GM19240 (cell line): ENCODE measurements around the gene TOMM40.
"Not testable (repeated sequence)": the region's sequence is repeated elsewhere in the genome, so short reads cannot be mapped to it uniquely, and the experiment has no call there.

Source experiments
- DNase-seq: peaks from one replicate; pipeline ENCODE4 v3.0.0; 2011; ENCODE audit warnings: low spot score; ENCODE audit not compliant: insufficient read length

Gene TOMM40

GRCh38 chr19:44926245-44927077, 35.4 kb downstream of the TOMM40 start:
- DNase-seq, result not testable (repeated sequence)

GRCh38 chr19:44927746-44928145, 36.7 kb downstream of the TOMM40 start:
- no peak for DNase-seq

DNA sequence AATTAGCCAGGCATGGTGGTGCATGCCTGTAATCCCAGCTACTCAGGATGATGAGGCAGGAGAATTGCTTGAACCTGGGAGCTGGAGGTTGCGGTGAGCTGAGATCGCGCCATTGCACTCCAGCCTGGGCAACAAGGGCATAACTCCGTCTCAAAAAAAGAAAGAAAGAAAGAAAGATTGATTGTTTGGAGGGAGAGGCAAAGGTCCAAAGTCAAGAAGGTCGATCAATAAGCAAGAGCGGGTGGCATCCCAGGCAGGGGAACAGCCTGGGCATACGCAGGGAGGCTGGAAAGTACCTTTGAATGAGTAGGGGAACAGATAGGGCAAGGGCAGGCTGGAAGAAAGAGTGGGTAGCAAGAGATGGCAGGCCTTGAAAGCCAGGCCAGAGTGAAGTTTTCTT, 39.0 kb downstream of the TOMM40 start:
- DNase-seq, result no peak

- no peak for DNase-seq
Observed at GRCh38 chr19:44931541-44931940, 40.5 kb downstream of the TOMM40 start.

DNA sequence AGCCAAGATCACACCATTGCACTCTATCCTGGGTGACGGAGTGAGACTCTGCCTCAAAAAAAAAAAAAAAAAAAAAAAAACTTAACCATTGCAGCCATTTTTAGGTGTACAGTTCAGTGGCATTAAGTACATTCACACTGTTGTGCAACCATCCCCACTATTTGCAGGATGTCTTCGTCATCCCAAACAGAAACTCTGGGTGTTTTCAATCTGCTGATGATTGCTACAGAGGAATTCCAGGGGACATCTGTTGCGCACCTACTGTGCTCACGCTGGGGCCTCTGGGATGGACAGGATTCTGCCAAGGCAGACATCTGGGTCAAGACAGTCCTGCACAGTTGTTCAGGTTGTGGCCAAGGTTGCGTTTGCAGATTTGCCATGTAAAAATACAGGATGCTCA, 48.6 kb downstream of the TOMM40 start:
- DNase-seq, result no peak

- no peak for DNase-seq
Observed at GRCh38 chr19:44942067-44942571, 51.1 kb downstream of the TOMM40 start, which contains the start of gene APOC4. Gene APOC4 (plus strand): TSS chr19:44942237. CDS start chr19:44942278, 41 bp downstream.

GRCh38 chr19:44943801-44944249, 52.8 kb downstream of the TOMM40 start:
- DNase-seq, result peak; percentile 75

- no peak for DNase-seq
Observed at GRCh38 chr19:44947041-44947581, 56.1 kb downstream of the TOMM40 start.

GRCh38 chr19:44948237-44948636, 57.2 kb downstream of the TOMM40 start:
- no peak for DNase-seq

DNA sequence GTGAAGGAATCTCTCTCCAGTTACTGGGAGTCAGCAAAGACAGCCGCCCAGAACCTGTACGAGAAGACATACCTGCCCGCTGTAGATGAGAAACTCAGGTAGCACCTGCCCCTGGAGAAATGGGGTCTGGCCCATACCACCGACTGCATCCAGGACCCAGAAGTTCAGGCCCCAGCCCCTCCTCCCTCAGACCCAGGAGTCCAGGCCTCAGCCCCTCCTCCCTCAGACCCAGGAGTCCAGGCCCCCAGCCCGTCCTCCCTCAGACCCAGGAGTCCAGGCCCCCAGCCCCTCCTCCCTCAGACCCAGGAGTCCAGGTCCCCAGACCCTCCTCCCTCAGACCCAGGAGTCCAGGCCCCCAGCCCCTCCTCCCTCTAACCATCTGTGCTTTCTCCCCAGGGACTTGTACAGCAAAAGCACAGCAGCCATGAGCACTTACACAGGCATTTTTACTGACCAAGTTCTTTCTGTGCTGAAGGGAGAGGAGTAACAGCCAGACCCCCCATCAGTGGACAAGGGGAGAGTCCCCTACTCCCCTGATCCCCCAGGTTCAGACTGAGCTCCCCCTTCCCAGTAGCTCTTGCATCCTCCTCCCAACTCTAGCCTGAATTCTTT, 57.8 kb downstream of the TOMM40 start:
- DNase-seq, result no peak

DNA sequence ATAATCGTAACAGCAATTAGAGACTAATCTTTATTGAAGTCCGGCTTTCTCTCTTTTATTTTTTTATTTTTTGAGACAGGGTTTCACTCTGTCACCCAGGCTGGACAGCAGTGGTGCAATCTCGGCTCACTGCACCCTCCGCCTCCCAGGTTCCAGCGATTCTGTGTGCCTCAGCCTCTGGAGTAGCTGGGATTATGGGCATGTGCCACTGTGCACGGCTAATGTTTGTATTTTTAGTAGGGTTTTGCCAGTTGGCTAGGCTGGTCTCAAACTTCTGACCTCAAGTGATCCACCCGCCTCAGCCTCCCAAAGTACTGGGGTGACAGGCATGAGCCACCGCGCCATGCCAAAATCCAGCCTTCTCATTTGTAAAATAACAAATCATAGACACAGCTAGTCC, 58.5 kb downstream of the TOMM40 start:
- no peak for DNase-seq

GRCh38 chr19:44951179-44952159, 60.4 kb downstream of the TOMM40 start:
- DNase-seq, result peak; percentile 56
